ENCODE measurements around the gene KRT6A.

Gene KRT6A

DNA sequence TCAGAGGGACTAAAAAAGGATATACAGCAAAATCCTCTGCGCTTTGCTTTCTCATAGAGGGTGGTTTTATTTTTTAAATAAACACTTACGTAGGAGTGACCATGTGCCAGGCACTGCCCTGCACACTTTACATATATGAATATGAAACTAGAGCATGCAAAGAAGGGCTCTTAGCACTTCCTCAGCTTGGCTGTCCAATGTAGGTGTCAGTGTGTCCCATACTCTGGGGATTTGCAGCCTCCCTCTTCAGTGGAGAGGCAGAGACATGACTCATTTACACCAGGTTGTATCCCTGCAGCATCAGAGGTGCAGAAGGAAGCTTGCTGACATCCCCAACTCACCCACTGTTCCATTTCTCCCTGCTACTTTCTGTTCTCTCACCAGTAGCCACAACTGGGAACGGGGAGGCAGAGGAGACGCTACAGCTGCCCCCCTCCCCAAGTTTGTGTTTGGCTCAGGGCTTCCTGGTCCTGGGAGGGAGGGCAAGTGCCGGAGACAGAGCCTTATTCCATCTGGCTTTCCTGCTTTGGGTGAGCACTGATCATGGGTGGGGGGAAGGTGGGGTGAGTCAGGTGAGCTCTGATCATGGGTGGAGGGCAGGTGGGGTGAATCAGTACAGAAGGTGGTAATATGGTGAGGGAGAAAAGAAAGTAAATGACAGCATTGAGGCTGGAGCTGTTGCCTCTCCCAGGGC lies 32.0 kb upstream of the KRT6A start:
- no peak for DNase-seq (ENCODE audit: low read depth in 2 of 2)

DNA sequence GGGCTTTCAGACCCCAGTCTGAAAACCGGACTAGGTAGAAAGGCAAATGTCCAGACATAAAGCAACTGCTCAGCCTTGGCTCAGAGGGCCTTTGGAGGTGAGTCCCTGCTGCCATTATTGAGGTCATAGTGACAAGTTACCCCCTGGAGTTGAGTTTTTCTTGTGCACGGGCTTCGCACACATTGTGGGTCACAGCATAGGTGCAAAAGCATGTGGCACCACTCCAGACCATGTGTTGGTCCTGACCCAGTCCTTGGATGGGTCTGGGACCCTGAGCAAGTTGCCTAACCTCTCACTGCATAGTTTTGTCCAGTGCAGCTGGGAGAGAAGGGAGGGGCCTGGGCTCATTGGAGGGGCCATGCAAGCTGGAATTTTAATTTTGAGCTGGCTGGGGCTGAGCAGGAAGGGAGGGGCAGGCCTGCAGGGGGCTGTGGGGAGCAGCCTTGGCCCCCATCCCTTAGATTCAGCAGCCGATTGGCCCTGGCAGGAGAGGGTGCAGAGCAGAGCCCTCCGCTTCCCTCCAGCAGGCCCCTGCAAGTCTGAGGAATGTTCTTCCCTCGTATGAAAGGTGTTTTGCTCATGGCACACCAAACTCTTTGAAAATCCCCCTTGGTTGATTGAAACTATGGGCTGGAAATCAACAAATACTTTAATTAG lies 31.3 kb upstream of the KRT6A start:
- DNase-seq (ENCODE audit: low read depth in 2 of 2) = no peak

DNA sequence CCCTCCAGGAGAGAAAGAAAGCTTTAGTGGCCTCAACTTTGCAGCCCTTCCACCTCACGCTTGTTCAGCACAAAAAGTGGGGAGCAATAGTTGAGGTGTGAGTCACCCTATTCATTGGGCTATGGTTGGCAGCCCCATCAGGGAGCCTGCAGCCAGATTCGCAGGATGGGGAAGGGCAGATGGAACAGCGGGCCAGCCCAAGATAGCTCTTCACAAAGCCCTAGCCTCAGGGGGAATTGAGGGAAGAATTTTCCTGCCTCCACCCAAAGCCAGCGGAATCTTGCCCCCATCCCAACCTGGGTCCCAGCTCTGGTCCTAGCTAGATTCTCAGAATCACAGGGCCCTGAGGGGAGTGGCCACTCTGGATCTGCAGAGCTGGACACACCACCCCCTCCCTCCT lies 30.8 kb upstream of the KRT6A start:
- DNase-seq (ENCODE audit: low read depth in 2 of 2) = no peak

DNA sequence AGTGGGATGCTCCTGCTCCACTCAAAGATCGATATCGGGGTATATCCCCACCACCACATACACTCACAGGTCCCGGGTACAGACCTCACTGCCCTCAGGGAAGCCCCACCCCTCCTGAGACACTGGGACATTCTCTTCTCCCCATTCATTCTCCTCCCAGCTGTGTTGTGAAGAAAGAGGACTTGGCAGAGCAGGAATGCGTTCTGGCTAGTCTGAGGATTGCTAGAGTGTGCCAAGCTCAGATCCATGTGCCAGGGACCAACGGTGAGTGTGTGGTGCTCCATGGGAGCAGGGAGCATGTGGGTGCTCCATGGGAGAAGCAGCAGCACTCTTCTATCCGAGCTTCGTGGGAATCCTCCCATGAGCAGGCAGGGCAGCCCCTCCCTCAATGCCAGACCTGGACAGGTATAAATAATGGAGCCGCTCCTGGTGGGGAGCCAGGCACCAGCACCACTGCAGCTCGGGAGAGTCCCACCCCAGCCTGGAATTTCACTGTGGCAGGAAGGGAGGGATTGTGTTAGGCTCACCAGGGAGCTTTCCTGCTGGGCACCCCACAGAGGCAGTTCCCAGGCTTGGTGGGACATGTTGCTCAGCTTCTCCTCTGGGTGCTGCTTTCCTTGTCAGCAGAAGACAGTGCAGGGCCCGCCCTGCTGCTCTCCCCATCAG lies 29.4 kb upstream of the KRT6A start:
- DNase-seq (ENCODE audit: low read depth in 2 of 2) = no peak

DNA sequence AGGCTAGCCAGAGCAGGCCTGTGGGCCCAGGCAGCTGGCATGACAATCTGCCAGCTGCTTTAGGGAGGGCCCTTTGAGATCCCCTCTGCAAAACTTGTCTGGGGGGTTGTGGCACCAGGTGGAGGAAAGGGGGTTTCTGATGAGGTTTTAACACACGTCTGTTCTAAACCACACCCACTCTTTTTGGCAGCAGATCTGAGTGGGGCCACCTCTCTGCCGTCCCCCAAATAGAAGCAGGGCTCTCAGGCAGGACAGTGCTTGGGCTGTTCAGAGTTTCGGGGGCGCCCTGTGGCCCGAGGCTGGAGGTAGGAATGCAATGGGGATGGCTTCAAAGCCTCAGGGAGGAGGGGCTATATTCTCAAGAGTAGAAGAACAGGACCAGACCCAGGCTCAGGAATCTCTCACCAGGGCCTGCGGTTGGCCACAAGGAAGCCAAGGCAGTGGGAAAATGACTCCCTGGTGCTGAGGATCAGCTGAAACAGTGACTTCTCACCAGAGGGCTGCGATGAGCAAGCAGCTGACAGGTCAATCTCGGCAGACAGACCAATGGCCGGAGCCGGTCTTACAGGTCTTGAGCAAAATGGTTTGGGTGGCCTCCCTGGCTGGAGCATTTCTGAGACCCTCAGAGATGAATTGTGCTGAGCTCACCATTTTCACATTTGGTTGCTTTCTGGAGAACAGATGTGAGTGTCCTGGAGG lies 28.7 kb upstream of the KRT6A start:
- DNase-seq (ENCODE audit: low read depth in 2 of 2) = no peak

DNA sequence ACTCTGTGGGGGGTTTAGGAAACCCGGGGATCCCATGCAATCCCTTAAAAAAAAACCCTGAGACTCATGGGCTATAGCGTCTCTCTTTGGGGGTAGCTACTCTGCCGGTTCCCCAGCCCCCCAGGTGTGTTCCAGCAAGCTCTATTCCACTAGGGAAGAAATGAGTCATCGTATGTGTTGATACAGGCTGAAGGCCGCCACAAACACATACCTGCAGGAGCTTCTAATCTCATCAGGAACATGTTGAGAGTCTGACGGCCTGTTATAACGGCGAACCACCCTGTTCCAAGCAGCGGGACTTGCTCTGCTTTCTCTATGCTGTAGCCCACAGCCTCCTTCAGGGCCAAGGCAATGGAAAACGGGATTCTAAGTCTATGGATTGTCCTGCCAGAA lies 28.1 kb upstream of the KRT6A start:
- no peak for DNase-seq (ENCODE audit: low read depth in 2 of 2)

DNA sequence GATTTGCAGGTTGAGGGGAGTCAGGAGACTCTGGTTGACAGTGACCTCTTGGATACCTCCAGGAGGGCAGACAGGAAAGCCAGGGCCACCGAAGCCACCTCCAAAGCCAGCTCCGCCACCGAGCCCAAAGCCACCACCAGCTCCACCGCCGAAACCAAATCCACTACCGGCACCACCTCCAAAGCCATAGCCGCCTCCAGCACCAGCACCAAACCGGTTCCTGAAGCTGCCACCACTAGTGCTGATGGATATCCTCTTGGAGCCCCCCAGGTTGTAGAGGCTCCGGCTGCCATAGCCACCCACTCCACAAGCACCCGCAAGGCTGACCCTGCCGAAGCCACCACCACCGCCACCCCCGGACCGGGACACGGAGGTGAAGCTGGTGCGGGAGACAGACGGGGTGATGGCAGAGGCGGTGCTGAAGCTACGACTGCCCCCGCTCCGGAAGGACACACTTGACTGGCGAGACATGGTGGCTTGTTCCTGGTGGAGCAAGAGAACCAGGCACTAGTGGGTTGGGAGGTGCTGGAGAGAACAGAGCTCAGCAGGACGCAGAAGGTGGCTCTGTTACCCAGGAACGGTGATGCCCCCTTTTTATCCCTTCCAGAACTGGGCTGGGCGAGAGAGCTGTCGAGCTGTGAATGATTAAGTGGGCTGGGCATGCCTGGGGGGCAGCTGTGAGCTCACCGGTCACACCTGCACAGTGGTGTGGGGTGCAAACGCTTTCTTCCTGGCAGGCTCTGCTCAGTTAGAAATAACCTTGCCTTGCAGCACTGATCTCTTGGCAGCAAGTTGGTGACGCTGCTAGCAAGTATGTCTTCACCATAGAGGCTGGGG lies 27.0 kb upstream of the KRT6A start, which contains the start of gene KRT5:
Gene KRT5, minus strand, starts transcription at position 569 of the 837 bp plus-strand sequence. Its CDS starts 98 bp downstream, at position 471.
- no peak for DNase-seq (ENCODE audit: low read depth in 2 of 2)

DNA sequence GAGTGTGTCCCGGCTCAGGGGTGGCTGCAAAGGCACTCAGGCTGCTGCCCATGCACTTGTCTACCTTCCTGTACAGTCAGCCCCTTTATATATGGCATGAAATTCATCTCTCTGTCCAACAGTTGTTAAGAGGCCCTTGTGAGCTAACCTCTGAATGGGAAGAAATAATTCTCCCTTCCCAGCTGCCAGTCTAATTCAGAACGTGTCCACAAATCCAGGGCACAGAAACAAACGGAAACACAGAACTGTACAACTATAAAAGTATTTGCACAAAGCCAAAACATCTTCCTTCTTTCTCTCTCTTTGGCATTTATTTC lies 26.3 kb upstream of the KRT6A start:
- DNase-seq (ENCODE audit: low read depth in 2 of 2) = no peak

DNA sequence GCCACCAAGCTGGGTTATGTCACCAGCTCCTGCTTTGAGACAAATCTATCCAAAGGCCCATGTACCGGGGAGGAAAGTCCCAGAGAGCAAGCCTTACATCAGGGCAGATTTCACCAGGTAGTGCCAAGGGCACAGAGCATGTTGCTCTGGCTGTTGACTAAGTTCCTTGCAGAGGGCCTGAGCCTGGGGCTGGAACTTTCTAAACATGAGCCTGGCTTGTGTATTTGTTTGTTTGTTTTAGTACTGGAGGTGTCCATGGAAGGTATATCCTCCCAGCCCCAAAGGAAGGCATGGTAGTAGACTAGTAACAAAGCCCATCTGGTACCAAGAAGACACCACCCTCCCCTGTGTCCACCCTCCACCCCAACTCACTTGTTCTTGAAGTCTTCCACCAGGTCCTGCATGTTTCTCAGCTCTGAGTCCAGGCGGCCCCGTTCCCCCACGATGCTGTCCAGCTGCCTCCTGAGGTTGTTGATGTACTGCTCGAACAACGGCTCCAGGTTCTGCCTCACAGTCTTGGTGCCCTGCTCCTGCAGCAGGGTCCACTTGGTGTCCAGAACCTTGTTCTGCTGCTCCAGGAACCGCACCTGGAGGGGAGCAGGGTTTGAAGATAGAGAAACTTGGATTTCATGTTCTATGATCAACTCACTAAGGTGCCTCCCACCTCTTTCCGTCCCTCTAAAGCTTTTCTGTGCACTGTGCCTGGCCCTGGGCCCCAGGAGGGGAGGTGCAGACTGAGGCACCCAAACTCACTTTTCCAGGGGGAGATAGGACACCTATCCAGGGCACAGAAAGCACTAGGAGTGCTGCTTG lies 25.7 kb upstream of the KRT6A start:
- no peak for DNase-seq (ENCODE audit: low read depth in 2 of 2)

DNA sequence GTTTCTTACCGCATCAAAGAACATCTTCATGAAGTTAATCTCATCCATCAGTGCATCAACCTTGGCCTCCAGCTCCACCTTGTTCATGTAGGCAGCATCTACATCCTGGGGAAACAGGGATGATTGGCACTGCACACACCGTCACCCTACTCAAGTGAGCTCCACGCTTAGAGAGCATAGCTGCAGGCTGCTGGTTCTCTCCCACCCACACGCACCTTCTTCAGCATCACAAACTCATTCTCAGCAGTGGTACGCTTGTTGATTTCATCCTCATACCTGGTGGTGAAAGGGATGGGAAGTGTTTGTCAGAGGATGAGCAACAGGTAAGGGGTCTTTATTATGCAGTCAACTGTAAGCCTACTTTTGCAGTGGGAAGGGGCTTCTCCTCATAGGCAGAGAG lies 24.8 kb upstream of the KRT6A start:
- no peak for DNase-seq (ENCODE audit: low read depth in 2 of 2)

DNA sequence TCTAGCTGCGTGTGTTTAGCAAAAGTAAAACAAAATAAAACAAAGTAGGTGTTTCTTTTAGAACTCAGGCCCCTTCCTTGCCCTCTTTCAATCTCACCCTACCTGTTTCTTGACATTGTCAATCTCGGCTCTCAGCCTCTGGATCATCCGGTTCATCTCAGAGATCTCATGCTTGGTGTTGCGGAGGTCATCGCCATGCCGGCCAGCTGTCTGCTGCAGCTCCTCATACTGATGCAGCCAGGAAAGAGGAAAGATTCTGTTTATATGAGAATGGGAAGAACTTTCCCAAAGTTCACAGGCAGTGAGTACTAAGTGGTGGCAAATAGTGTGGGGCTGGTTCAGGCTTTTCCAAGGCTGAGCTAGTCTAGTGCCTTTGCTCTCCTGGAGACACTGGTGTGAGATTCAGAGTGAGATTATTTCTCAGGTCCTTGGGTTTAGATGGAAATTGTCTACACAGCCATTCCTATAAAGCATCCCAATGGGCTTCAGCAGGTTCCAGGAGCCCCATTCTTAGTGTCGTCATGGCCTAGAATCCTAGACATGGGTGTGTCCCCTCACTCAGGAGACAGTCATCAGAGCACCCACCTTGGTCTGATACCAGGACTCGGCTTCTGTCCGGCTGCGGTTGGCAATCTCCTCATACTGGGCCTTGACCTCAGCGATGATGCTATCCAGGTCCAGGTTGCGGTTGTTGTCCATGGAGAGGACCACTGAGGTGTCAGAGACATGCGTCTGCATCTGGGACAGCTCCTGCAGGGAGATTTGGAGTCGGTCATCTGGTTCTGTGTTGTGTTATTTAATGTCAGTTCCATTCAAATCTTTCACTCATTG lies 24.2 kb upstream of the KRT6A start:
- no peak for DNase-seq (ENCODE audit: low read depth in 2 of 2)

DNA sequence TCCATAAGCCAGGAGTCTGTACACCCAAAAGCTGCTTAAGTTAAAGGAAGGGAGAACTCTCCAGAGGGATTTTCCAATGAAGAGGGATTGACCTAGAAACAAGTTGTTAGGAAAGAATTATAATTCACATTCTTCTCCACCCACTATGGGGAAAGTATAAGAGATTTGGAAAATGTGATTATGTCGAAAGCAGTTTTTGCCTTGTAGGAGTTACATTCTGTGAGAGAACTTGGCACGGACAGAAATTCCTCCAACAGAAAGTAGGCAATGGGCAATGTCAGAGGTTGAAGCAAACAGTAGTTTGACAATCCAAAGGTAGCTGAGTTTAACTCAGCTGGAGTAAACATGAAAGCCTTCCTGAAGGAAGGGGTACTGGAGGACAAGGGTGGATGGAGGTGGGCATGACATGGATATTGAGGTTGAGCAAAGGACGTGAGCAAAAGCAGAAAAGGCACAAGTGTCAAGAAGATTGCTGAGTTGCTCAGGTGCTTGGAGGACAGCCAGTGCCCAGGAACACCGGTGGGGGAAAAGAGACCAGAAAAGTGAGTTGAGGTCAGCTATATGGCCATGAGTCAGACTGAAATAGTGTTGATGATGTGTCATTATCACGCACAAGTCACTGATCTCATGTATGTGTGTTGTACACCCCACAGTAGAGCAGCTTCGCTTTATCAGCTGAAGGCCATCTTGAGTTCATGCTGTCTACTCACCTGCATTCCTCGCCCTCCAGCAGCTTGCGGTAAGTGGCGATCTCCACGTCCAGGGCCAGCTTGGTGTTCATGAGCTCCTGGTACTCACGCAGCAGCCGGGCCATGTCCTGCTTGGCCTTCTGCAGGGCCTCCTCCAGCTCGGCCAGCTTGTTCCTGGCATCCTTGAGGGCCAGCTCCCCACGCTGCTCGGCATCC lies 23.1 kb upstream of the KRT6A start:
- no peak for DNase-seq (ENCODE audit: low read depth in 2 of 2)

DNA sequence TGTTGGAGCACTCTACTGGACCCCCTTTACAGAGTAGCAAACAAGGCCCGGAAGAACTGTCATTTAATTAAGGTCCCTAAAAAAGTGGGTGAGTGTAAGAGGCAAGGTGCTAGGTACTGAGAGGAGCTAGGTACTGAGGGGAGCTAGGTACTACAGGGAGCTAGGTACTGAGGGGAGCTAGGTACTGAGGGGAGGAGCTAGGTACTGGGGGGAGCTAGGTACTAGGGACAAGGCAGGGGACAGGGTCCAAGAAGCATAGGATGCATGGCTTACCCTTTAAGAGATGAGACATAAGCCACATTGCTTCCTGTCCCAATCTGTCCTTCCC lies 22.2 kb upstream of the KRT6A start:
- no peak for DNase-seq (ENCODE audit: low read depth in 2 of 2)

DNA sequence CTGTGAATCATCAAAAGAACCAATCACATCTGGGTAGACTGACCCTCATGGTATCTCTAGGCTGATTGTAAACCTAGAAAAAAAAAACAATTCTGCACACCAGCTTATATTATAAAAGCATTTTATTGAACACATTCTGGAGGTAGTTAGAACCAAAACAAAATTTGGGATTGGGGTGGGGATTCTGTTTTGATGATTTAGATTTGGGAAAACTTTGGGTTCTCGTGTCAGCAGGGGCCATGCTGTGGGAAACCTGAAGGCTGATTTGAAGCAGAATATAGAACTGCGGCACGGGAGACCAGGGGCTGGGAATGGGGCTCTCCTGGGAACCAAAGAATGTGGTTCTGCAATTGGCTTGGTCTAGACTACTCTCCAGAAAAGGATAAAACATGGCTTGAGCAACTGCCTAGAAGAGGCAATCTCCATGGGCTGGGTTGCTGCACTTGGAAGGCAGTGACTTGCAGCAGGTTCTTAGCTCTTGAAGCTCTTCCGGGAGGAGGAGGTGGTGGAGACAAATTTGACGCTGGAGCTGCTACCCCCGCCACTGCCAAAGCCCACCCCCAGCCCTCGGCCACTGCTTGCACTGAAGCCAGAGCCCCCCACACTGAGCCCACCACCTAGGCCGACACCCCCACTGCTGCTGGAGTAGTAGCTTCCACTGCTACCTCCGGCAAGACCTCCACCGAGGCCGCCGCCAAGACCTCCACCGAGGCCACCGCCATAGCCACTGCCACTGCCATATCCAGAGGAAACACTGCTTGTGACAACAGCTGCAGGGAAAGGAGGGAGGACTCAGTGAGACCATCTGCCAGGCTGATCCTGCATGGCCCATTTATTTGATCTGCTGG lies 21.6 kb upstream of the KRT6A start:
- DNase-seq (ENCODE audit: low read depth in 2 of 2) = no peak

DNA sequence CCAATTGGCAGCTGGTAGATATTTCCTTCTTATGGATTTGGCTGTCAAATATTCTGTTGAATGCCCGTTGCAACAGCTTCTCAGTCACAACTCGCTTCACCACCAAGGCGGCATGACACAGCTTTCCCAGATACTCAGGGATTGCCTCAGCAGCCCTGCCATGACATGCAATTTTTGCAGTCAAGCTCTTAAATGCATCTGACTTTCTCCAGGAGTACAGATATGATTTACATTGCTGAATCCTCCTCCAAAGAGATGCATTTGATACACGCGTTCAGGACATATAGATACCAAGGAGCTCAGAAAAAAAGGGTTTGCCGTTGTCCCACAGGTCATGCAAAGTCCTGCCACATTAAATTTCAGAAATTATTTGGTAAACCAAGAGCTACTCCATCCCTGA lies 20.7 kb upstream of the KRT6A start:
- DNase-seq (ENCODE audit: low read depth in 2 of 2) = no peak

DNA sequence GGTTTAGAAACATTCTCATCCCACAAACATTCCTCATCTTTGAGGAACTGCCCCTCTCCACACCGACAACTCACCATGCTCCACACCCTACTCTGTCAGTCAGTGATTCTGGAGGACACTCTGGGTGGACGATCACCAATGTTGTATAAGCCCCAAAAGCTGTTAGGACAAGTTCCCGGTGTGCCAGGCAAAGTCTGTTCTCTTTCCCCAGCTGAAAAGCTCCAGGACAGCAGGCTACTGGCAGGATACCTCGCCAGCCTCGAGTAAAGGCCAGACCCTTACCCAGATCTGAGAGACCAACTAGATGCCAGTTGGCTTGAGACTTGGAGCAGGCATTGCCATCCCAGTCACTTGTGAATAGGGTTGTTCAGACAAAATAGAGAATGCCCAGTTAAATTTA lies 15.2 kb upstream of the KRT6A start:
- no peak for DNase-seq (ENCODE audit: low read depth in 2 of 2)

DNA sequence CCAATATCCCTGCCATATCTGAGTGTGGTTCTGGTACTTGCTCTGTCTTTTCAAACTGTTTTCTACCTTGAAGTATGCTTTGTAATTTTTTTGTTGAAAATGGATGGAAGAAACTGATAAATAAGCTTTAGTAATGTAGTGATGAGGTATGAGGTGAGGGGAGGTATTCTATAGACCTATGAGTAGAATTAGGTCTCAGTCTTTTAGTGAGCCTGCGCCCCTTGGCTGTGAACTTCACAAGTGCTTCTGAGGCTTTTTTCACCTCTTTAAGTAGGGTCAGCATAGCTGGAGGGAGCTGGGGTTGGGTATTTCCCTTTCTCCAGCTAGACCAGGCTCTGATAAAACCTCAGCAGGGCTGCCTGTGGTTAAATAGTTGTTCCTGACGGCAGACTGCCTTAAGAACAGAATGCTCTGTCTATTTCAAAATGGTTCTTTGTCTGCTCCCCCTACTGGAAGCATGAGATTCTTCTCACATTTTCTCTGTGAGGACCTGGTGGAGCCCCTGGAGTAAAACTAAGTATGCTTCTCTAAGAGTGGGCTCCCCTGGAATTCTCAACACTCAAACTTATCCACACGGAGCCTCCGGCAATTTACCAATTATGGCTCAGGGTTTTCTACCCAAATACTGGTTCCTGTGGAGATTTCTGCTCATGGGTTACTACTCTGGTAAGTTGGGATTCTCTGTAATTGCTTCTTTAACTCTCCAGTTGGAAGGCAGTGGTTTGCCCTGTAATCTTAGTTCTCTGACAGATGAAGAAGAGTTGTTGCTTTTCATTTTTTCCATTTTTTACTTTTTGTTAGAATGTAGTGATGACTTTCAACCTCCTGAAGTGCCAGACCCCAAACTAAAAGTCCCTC lies 14.0 kb upstream of the KRT6A start:
- DNase-seq (ENCODE audit: low read depth in 2 of 2) = no peak
